GM18505 (cell line): Measurements from ENCODE around the gene PSMG4.
"Not testable (repeated sequence)": the region's sequence is repeated elsewhere in the genome, so short reads cannot be mapped to it uniquely, and the experiment has no call there.

Experiments
- ATAC-seq: cut with Tn5 transposase; IDR thresholded peaks from one replicate; pipeline ENCODE4 v1.9.1; 2021; ENCODE audit not compliant: unreplicated experiment
- POLR2A ChIP-seq: IDR thresholded peaks from 4 replicates; pipeline ENCODE4 v1.6.1; 2011; ENCODE audit warnings: borderline replicate concordance; ENCODE audit not compliant: insufficient read depth, insufficient read length; ENCODE audit errors: extremely low read depth

PSMG4 gene

DNA sequence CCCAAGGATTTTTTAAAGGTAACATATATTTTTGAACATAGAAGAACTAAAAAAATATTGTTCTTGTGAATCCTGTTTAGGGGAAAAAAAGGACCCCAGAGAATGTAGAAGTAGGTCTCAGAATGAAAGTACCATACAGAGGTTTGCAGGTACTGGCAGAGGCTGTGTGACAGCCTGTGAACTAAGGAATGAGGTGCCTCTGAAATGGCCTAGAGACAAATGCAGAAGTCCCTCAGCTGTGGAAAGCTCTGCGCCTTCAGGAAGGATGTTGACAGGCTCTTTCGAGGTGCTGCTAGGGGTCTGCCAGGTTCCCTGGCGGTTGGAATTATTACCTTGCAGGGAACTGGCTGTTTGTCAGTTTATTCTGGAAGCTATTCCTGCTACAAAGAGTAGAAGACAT, 22.7 kb upstream of the PSMG4 start:
- ATAC-seq = no peak

DNA sequence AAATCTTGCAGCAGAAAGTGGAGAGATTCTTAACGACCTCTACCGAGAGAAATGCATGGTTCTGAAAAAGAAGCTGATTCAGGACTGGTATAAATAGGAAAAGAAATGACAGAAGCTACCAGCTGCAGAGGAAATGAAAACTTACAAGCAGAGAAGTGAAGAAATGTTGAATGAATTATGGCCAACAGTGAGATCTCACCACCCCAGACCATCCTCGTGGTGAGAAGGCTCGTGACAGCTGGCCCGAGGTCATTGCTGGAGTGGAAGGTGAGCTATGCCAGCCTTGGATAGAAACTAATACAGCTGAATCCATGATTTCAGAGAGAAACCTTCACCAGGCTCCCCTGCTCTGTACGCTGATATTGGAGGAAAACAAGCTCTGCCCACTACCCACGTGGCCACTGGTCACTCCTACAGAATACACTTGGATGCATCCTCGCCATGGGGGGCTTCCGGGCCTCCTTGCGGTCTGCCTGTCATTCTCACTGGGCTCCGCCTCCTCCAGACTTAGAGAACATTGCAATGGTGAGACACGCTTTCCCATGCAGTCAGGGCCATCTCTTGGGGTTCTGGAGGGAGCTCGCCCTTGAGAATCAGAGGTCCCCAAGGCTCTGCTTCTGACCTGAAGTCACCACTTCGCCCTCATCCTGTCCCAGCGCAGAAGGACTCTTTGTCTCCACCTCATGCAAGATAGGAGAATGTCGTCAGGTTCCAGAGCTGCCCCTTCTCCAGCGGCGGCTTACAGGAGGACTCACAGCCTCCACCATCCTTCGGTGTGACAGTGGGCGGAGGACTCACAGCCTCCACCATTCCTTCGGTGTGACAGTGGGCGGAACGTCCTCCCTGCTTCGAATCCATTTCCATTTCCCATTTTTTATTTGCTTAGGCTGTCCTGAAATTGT, 20.7 kb upstream of the PSMG4 start:
- no peak for TF ChIP-seq POLR2A
- ATAC-seq = no peak

More for the DNA sequence above, 22.7 kb upstream of the PSMG4 start:
- TF ChIP-seq POLR2A = no peak

DNA sequence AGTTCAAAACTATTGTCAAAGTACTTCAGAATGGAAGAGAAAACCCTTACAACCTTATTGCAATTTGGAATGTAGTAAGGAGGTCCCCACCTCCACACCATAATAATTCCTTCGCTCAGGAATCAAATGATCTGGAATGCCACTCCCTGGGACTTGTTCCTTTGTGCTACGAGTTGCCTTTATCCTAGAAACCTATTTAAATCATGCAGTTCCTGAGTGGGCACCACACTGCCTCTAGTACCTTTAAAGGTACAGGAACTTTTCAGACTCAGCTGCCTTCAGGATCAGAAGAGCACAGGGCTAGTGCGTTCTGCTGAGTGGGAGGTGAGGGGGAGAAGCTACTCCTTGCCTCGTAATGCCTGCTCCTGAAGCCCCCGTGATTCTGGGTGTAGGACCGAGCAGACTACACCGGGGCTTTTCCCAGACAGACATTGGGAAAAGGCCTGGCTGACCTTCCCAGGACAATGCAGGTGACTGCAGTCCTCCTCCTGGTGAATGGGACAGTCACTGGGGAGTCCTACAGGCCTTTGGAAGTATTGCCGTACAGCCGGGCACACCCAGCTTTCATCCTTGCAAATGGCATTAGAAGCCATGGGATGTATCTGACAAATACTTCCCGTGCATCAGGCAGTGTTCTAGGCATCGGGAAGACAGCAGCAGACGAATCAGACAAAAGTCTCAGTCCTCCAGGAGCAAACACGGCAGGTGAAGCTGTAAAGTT, 19.5 kb upstream of the PSMG4 start:
- ATAC-seq = no peak
- no peak for TF ChIP-seq POLR2A

DNA sequence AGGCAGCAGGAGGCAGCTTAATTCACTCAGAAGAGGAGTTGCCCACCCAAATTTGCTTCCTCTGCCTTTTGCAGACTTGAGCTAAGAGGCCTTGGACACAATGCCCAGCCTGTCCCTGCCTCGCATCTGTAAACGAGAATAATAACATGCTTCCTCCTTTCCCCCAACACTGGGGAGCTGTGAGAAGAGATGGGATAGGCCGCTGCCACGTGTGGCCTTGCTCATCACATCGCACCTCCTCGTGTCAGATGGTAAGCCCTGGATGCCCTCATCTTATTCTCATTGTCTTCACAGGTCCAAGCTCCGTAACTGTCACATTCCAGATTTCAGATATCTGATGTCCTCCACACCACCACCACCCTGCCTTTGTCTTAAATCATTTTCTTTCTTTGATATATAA, 18.2 kb upstream of the PSMG4 start:
- no peak for TF ChIP-seq POLR2A
- no peak for ATAC-seq

DNA sequence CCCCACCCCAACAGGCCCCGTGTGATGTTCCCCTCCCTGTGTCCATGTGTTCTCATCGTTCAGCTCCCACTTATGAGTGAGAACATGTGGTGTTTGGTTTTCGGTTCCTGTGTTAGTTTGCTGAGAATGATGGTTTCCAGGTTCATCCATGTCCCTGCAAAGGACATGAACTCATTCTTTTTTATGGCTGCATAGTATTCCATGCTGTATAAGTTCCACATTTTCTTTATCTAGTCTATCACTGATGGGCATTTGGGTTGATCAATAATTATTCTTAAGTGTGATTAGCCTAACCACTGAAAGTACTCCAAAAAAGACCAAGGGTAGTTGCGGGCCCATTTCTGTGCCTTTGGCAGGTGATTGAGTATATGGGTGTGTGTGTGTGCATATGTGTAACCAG, 17.0 kb upstream of the PSMG4 start:
- not testable (repeated sequence) for ATAC-seq

DNA sequence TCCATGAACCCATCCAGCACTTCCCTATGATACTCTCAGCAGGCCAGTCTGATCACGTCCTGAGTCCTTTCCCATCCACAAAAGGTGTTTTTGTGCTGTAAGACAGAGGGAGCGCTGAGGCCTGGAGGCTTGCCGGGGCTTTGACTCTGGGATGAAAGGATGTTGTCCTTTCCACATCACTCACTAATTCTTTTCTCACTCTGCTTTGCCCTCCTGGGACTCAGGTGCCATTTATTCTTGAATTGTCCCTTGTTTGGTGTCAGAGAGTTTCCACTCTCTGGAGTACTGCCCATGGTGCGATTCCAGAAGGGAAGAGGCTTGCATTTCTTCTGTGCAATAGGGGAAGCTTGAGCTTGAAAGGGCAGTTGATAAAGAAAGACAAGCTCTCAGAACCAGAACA, 16.0 kb upstream of the PSMG4 start:
- TF ChIP-seq POLR2A = no peak

DNA sequence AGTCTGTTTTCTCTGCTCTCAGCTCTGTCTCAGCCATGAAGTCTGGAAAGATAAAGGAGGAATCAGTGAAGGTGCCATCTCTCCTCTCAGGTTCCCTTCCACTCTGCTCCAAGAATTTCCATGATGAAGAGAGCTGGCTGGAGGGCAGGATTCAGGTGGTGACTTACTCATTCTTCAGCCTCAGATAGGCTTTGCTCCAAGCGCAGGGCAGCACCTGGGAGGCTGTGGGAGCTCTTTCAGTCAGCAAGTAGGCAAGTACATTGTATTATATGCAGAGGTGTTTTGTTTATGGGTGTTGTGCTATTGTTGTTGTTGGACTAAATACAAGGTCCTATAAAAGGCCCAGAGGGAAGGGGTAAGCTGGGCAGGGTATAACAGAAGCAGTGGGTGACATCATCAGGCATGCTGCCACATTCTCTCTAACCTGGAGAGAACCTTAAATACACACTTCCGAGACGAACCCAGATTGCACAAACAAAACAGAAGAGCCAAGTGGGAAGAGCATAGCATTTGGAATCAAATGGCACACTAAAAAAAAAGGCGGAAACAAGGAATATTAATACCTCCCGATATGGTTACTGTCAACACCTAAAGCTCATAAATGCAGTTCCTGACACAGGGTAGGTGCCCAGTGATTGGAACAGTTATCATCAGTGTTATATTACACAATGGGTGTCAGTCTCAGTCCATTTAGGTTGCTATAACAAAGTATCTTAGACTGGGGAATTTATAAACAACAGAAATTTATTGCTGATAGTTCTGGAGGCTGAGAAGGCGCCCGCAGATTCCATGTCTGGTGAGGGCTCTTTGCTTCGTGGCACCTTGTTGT, 14.5 kb upstream of the PSMG4 start:
- no peak for TF ChIP-seq POLR2A
- ATAC-seq = no peak

More for the DNA sequence above, 16.0 kb upstream of the PSMG4 start:
- ATAC-seq = no peak

DNA sequence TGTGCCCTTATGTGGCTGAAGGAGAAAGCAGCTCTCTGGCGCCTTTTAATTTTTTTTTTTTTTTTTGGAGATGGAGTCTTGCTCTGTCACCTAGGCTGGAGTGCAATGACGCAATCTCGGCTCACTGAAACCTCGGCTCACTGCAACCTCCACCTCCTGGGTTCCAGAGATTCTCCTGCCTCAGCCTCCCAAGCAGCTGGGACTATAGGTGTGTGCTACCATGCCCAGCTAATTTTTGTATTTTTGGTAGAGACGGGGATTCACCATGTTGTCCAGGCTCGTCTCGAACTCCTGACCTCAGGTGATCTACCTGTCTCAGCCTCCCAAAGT, 13.9 kb upstream of the PSMG4 start:
- not testable (repeated sequence) for ATAC-seq

DNA sequence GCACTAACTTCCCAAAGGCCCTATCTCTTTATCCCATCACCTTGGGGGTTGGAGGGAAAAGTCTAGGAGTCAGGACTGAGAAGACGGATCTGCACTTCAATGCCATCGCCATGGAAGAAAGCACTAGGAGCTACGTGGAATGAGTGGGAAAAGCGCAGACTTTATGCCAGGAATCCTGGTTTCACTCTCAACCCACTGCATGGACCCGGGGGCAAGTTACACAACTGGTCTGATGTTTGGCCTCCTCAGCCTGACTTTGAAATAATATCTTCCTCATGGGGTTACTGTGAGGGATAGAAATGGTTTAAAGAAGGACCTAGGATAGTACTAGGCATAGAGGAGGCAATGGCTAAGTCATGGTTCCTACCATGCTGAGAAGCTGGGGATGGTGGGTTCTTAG, 13.5 kb upstream of the PSMG4 start:
- no peak for TF ChIP-seq POLR2A
- ATAC-seq = no peak

DNA sequence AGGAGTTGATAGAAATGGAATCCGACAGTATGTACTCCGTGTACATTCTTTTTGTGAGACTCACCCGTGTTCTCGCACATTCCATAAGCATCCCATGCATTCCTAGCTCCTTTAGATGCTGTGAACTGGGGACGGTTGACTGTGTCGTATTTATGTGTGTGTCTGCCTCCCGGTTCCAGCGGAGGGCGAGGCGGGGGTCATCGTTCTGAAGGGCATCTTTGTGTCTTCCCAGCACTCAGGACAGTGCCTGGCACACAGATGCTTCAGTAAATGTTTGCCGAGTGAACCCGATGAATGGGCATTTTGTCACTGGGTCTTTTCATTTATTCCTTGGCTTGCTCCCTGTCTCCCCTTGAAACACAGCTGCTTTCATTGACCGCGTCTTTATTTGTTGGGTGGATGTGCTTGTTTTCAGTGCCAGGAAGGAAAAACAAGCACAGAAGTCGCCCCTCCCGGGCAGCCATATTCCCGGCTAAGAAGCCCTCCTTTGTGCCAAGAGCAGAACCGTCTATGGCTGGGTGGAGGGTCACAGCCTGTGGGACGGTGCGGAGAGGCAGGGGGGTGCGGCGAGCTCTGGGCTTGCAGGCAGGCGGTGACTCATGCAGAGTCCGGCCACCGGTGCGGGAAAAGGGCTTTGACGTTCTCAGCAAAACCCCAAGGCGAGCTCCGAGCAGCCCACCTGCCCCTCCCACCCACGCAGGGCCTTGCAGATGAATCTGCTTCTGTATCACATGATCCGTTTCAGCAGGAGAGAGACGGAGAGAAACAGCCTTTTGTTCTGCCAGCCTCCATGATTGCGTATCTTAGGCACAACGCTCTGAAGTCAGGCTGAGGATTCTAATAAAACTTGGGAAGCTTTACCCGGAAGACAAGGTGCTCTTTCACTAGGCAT, 11.2 kb upstream of the PSMG4 start:
- ATAC-seq = no peak
- TF ChIP-seq POLR2A = no peak

DNA sequence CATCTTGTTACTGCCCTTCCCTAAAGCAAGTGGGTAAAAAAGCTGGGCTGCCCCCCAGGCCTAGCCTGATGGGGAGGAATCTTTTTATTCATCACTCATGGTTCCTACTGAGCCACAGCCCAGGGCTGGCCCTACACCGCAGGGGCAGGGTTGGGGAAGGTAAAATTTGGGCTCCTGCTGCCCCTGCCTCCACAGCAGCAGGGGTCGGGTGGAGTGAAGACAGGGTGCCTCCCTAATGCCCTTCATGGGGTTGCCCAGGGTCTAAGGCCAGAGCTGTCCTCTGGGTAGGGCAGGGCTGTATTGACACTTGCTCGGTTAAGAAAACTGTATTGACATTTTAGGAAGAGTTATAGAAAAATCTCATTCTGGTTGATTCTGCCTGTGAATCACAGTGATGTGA, 8.9 kb upstream of the PSMG4 start:
- TF ChIP-seq POLR2A = no peak
- no peak for ATAC-seq

DNA sequence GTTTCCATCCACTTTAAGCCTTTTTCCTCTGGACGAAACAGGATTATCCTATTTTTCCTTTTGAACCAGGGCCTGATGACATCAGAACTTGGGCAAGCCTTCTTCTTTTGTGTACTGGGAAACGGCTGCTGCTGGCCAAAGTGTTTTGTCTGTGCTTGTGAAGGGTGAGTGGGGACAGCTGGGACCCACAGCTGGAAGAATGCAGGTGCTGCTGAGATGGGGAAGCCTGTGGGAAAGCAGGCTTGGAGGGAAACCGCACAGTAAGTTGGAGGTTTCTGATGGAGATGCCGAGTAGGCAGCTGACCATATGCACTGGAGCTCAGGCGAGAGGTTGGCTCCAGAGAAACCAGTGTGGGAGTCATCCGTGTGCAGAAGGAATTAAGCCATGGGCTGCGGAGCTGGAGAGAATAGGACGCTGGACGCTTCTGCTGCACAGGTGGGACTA, 8.5 kb upstream of the PSMG4 start:
- no peak for ATAC-seq
- no peak for TF ChIP-seq POLR2A
